ENCODE measurements around the gene KCNIP3.

KCNIP3 gene

DNA sequence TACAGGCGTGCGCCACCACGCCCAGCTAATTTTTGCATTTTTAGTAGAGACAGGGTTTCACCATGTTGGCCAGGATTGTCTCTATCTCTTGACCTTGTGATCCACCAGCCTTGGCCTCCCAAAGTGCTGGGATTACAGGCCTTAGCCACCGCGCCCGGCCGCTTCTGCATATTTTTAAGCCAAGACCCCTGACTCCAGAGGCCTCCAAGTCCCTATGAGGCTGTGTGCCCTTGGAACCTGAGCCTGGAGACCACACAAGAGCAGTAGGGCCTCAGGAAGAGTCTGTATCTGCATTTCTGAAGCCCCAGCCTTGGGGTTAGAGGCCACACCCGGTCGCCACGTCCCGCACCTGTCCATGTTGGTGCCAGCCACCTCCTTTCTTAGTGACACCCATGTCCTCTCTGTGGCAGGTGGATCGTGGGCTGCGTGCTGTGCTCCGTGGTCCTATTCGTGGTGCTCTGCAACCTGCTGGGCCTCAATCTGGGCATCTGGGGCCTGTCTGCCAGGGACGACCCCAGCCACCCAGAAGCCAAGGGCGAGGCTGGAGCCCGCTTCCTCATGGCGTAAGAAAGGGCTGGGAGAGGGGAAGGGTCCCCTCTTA lies 17.6 kb upstream of the KCNIP3 start:
- DNase-seq (ENCODE audit: low read depth): no peak
- no peak overlapping the region for H3K4me3 ChIP-seq (ENCODE audit: low read length)
- no peak for TF ChIP-seq CTCF (conservative IDR thresholded peaks at IDR 0.05; ENCODE audit: low read length)

GRCh38 chr2:95281071-95281470 lies 16.1 kb upstream of the KCNIP3 start:
- no peak for DNase-seq (ENCODE audit: low read depth)
- TF ChIP-seq CTCF (conservative IDR thresholded peaks at IDR 0.05; ENCODE audit: low read length): no peak
- H3K4me3 ChIP-seq (ENCODE audit: low read length): no peak overlapping the region

DNA sequence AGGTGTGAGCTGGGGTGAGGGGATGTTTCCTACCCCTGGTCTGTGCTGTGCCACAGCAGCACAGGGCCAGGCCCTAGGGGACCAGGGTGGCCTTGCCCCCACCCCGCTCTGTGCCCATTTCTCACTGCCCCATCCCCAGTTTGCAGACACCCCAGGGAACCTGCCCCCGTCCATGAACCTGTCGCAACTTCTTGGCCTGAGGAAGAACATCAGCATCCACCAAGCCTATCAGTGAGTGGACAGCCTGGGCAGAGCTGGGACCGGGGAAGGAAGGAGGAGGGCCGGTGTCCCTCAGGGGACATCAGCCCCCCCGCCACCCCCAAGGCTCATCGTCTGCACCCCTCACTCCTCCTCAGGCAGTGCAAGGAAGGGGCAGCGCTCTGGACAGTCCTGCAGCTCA lies 15.4 kb upstream of the KCNIP3 start:
- no peak for TF ChIP-seq CTCF (conservative IDR thresholded peaks at IDR 0.05; ENCODE audit: low read length)
- no peak for DNase-seq (ENCODE audit: low read depth)
- H3K4me3 ChIP-seq (ENCODE audit: low read length): no peak overlapping the region

- no peak for TF ChIP-seq CTCF (conservative IDR thresholded peaks at IDR 0.05; ENCODE audit: low read length)
- H3K4me3 ChIP-seq (ENCODE audit: low read length): no peak overlapping the region
- DNase-seq (ENCODE audit: low read depth): no peak
Measured at GRCh38 chr2:95282458-95282857, 14.7 kb upstream of the KCNIP3 start.

DNA sequence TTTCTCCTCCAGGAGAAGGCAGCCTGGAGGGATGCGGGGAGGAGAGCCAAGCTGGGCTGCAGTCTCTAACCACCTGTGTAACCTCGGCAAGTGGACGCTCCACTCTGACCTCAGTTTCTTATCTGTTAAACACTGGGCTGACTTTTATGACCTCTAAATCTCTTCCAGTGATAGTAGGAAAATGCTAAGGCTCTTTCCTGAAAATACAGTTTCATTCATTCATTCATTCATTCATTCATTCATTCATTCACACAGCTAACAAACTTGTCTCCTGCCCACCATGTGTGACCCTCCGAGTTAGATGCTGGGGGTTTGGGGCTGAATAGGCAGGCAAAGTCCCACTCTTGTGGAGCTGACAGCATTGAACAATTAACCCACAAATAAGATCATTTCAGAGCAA lies 13.6 kb upstream of the KCNIP3 start:
- no peak for TF ChIP-seq CTCF (conservative IDR thresholded peaks at IDR 0.05; ENCODE audit: low read length)
- no peak for DNase-seq (ENCODE audit: low read depth)
- H3K4me3 ChIP-seq (ENCODE audit: low read length): no peak overlapping the region

DNA sequence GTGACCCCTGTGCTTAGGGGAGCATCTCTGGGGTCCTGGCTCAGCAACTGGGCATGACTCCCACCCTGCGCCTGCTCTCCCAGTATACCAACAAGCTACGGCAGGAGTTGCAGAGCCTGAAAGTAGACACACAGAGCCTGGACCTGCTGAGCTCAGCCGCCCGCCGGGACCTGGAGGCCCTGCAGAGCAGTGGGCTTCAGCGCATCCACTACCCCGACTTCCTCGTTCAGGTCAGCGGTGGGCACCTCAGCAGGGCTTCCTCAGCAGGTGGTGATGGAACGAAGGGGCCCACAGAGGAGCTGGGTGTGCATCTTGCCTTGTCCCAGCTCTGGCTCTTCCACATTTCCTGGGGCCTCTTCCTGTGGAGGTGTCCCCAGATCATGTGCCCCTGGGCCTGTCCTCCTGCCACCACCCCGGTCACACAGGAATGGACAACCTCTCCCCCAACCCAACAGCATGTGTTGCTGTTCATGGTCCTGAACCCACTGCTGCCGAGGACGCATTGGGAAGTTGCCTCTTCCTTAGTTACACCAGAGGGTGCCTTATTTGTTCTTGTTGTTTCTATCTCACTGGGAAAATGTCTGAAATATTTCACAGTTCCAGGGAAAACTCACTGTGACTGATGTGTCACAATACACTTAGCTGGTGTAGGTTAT lies 12.1 kb upstream of the KCNIP3 start:
- DNase-seq (ENCODE audit: low read depth): no peak
- no peak for TF ChIP-seq CTCF (conservative IDR thresholded peaks at IDR 0.05; ENCODE audit: low read length)
- H3K4me3 ChIP-seq (ENCODE audit: low read length): no peak overlapping the region

GRCh38 chr2:95285542-95285932 lies 11.6 kb upstream of the KCNIP3 start:
- H3K4me3 ChIP-seq (ENCODE audit: low read length): no peak overlapping the region
- no peak for TF ChIP-seq CTCF (conservative IDR thresholded peaks at IDR 0.05; ENCODE audit: low read length)
- DNase-seq (ENCODE audit: low read depth): no peak

Measured in AG10803 (cell line).